ENCODE data around the gene ACIN1. TPM values are rescaled to one million over a fixed set of nuclear protein-coding genes. Genes with fewer than 3 reads are reported as not detected.
A peak's percentile ranks its signal among the peaks of the same experiment; 100 is the strongest.

The ACIN1 gene
- total RNA-seq, 1 donor from 2014 or later = 83.4 TPM

GRCh38 chr14:23013054-23013748 is 81.7 kb downstream of the ACIN1 start:
- no peaks in the 10 kb centered on the region for H3K36me3 ChIP-seq (ENCODE audit: control insufficient read depth, insufficient read depth, low read length)
- no peak for DNase-seq (ENCODE audit: low read depth)
- no peaks in the 10 kb centered on the region for H3K27me3 ChIP-seq (ENCODE audit: control insufficient read depth, insufficient read depth, low read length)
- no peak overlapping the region for H3K4me3 ChIP-seq (ENCODE audit: low read depth, low read length)
- TF ChIP-seq, protein P1, sequence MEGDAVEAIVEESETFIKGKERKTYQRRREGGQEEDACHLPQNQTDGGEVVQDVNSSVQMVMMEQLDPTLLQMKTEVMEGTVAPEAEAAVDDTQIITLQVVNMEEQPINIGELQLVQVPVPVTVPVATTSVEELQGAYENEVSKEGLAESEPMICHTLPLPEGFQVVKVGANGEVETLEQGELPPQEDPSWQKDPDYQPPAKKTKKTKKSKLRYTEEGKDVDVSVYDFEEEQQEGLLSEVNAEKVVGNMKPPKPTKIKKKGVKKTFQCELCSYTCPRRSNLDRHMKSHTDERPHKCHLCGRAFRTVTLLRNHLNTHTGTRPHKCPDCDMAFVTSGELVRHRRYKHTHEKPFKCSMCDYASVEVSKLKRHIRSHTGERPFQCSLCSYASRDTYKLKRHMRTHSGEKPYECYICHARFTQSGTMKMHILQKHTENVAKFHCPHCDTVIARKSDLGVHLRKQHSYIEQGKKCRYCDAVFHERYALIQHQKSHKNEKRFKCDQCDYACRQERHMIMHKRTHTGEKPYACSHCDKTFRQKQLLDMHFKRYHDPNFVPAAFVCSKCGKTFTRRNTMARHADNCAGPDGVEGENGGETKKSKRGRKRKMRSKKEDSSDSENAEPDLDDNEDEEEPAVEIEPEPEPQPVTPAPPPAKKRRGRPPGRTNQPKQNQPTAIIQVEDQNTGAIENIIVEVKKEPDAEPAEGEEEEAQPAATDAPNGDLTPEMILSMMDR (IDR thresholded peaks at IDR 0.05; ENCODE audit: insufficient read depth, low read length, poor library complexity, severe bottlenecking) = no peak

DNA sequence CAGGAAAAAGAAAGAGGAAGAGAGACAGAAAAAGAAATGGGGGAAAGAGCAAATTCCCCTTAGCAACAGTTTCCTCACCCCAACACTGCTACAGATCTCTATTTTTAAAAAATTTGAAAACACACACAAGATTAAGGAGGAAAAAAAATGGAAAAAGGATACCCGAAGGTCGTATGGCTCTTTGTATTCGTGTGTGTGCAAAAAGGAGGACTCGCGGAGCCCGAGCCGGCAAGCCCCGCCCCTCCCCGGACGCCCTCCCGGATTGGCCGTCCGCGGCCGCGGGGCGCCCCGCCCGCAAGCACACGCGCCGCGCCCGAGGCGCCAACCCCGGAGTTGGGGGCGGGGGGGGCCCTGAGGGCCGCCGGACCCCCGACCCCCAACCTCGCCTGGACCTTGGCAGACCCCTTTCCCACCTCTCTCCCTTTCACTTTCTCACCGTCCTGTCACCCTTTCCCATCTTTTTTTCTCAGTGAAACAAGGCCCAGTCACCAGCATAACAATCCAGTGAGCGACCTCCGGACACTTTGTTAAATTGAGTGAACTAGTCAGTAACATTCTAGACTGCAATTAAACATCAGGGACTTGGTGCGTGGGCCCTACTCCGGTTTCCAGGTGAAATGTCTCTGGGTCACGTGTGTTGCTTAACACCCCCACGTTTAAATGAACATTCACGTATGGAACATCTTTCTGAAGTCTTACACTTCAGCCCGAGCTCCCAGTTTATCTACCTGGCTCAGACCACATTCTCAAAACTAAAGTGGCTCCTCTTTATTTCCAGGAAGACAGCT is 84.8 kb downstream of the ACIN1 start, which contains the start of gene C14orf93:
C14orf93 (minus strand) TSS at position 205 of the 788 bp plus-strand sequence. CDS start 11,120 bp downstream, outside the sequence.
- no peak for DNase-seq (ENCODE audit: low read depth)
- Histone ChIP-seq H3K36me3 (ENCODE audit: control insufficient read depth, insufficient read depth, low read length) (no peaks in the 10 kb centered on the region), H3K27me3 (ENCODE audit: control insufficient read depth, insufficient read depth, low read length) (no peaks in the 10 kb centered on the region), H3K4me3 (ENCODE audit: low read depth, low read length) (peak within 1 kb of the TSS; percentile 50)
- TF ChIP-seq, protein P1 (IDR thresholded peaks at IDR 0.05; ENCODE audit: insufficient read depth, low read length, poor library complexity, severe bottlenecking) = no peak

DNA sequence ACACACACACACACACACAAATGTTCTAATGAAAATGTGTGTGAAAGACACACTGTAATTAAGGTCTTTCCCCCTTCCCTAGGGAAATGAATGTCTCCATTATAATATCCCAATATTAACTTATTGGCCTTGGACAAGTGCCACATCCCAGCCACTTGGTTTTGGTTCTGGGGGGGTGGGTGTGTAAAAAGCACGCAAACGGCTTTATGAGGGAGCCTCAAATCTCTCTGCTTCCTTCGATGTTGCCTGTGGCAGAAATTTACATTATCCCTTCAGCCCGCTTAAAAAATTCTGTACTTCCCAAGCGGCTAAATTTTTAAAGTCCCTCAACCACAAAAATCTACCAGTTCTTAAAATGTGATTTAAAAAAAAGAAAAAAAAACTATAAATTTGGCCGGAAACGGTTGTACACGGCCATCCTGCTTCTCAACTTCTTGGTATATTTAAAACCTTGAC is 85.4 kb downstream of the ACIN1 start:
- Histone ChIP-seq H3K4me3 (ENCODE audit: low read depth, low read length) (peak overlapping the region; percentile 50), H3K27me3 (ENCODE audit: control insufficient read depth, insufficient read depth, low read length) (no peaks in the 10 kb centered on the region), H3K36me3 (ENCODE audit: control insufficient read depth, insufficient read depth, low read length) (no peaks in the 10 kb centered on the region)
- TF ChIP-seq, protein P1 (IDR thresholded peaks at IDR 0.05; ENCODE audit: insufficient read depth, low read length, poor library complexity, severe bottlenecking) = no peak
- DNase-seq (ENCODE audit: low read depth) = no peak

- DNase-seq (ENCODE audit: low read depth) = no peak
- no peak overlapping the region for H3K4me3 ChIP-seq (ENCODE audit: low read depth, low read length)
- TF ChIP-seq, protein P1 (IDR thresholded peaks at IDR 0.05; ENCODE audit: insufficient read depth, low read length, poor library complexity, severe bottlenecking) = no peak
Measured at GRCh38 chr14:23008831-23009230, 86.1 kb downstream of the ACIN1 start.

More at GRCh38 chr14:23008831-23009230, 86.1 kb downstream of the ACIN1 start:
- Histone ChIP-seq H3K36me3 (ENCODE audit: control insufficient read depth, insufficient read depth, low read length) (no peaks in the 10 kb centered on the region), H3K27me3 (ENCODE audit: control insufficient read depth, insufficient read depth, low read length) (no peaks in the 10 kb centered on the region)

Other genes with a start within 250 kb of the ACIN1 start
- 124 and 150 TPM in 2 replicates for gene LRP10, start 223.4 kb downstream of the ACIN1 start, total RNA-seq
- gene REM2, start 211.9 kb downstream of the ACIN1 start, total RNA-seq = 0.48 and 1.2 TPM in 2 replicates
- gene RBM23, start 176.0 kb downstream of the ACIN1 start, total RNA-seq = 96.1 and 146 TPM in 2 replicates
- 94.0 and 107 TPM in 2 replicates for gene PRMT5, start 165.8 kb downstream of the ACIN1 start, total RNA-seq
- gene HAUS4, start 138.0 kb downstream of the ACIN1 start, total RNA-seq = 31.7 and 36.5 TPM in 2 replicates
- 87.2 and 90.8 TPM in 2 replicates for gene AJUBA, start 112.6 kb downstream of the ACIN1 start, total RNA-seq
- gene C14orf93, start 85.0 kb downstream of the ACIN1 start, total RNA-seq = 8.4 and 9.7 TPM in 2 replicates
- 199 and 244 TPM in 2 replicates for gene PSMB5, start 60.2 kb downstream of the ACIN1 start, total RNA-seq
- not detected in 2 replicates for gene PSMB11, start 52.9 kb downstream of the ACIN1 start, total RNA-seq
- 5.9 and 7.0 TPM in 2 replicates for gene CDH24, start 37.6 kb downstream of the ACIN1 start, total RNA-seq
- 27.5 and 33.3 TPM in 2 replicates for gene C14orf119, start 369 bp upstream of the ACIN1 start, total RNA-seq
- gene CIROP, start 9.9 kb upstream of the ACIN1 start, total RNA-seq = not detected in 2 replicates
- not detected in 2 replicates for gene CEBPE, start 24.1 kb upstream of the ACIN1 start, total RNA-seq
- 2.3 and 3.5 TPM in 2 replicates for gene SLC7A8, start 88.5 kb upstream of the ACIN1 start, total RNA-seq
- gene RNF212B, start 142.8 kb upstream of the ACIN1 start, total RNA-seq = not detected in 2 replicates
- 11.9 and 24.3 TPM in 2 replicates for gene HOMEZ, start 191.0 kb upstream of the ACIN1 start, total RNA-seq
- gene PPP1R3E, start 207.7 kb upstream of the ACIN1 start, total RNA-seq = 2.5 and 2.9 TPM in 2 replicates
- 16.2 and 21.3 TPM in 2 replicates for gene BCL2L2, start 211.7 kb upstream of the ACIN1 start, total RNA-seq
- gene PABPN1, start 226.3 kb upstream of the ACIN1 start, total RNA-seq = 61.4 and 70.7 TPM in 2 replicates

Data from kidney epithelial cell (primary cell).